CD4-positive, alpha-beta T cell (primary cell): ENCODE data around the gene MAGI1. TPM values are rescaled to one million over a fixed set of nuclear protein-coding genes. Genes with fewer than 3 reads are reported as not detected.

ENCODE experiments used
- ATAC-seq: fragments of 200-7000 bp; cut with Tn5 transposase; one replicate; pipeline ENCODE4 v1.10.0; 2022; ENCODE audit warnings: mild to moderate bottlenecking; ENCODE audit not compliant: poor library complexity
- CTCF ChIA-PET: fragments of 350-600 bp; sonication (Branson Sonifier 250); formaldehyde crosslinking; loops from one replicate; lab custom pipeline; 2021; ENCODE audit warnings: antibody characterized with exemption, inconsistent platforms; lab: Charles Lee
- POLR2A ChIA-PET: fragments of 350-600 bp; sonication (Branson Sonifier 250); formaldehyde crosslinking; loops from one replicate; lab custom pipeline; 2021; ENCODE audit warnings: antibody characterized with exemption, inconsistent platforms; lab: Charles Lee
- DNase-seq, 14 experiments: peaks; one replicate each; pipeline ENCODE4 v3.0.0-alpha.2; 2013 to 2020; ENCODE audit warnings: mixed read lengths in 2 of 14
- H3K27ac ChIP-seq, 2 donors: one replicate each; pipeline versions ENCODE4 v1.5.1 to v1.7.0; 2013; ENCODE audit warnings: low read length in 2 of 2, low read depth in 1 of 2, mild to moderate bottlenecking in 1 of 2
- H3K27me3 ChIP-seq, 2 experiments: 1 replicate in 1 of 2; 2 replicates in 1 of 2; pipeline versions ENCODE4 v1.6.1 to v1.7.0; 2013; ENCODE audit warnings: low read length in 2 of 2, control low read depth in 1 of 2, mild to moderate bottlenecking in 1 of 2, moderate library complexity in 1 of 2; ENCODE audit not compliant: insufficient read depth in 2 of 2, control insufficient read depth in 1 of 2
- H3K36me3 ChIP-seq: one replicate; pipeline ENCODE4 v1.6.1; 2013; ENCODE audit warnings: low read length, control low read depth; ENCODE audit not compliant: insufficient read depth
- H3K4me1 ChIP-seq: one replicate; pipeline ENCODE4 v1.6.1; 2013; ENCODE audit warnings: low read length, control low read depth; ENCODE audit not compliant: insufficient read depth
- H3K4me3 ChIP-seq: one replicate; pipeline ENCODE4 v1.5.1; 2013; ENCODE audit warnings: mild to moderate bottlenecking, low read length, moderate library complexity
- H3K9me3 ChIP-seq, 2 experiments: 1 replicate in 1 of 2; 2 replicates in 1 of 2; pipeline versions ENCODE4 v1.6.1 to v1.7.0; 2013; ENCODE audit warnings: low read length in 2 of 2, mild to moderate bottlenecking in 2 of 2, control low read depth in 1 of 2, moderate library complexity in 1 of 2; ENCODE audit not compliant: control insufficient read depth in 1 of 2, insufficient read depth in 1 of 2
- H3K27ac Mint-ChIP-seq: one replicate; pipeline ENCODE4 v1.8.0; 2020; ENCODE audit warnings: mixed read lengths
- H3K27me3 Mint-ChIP-seq: one replicate; pipeline ENCODE4 v1.8.0; 2021; ENCODE audit warnings: mixed read lengths
- H3K36me3 Mint-ChIP-seq: one replicate; pipeline ENCODE4 v1.8.0; 2021; ENCODE audit warnings: low read depth, mixed read lengths
- H3K4me1 Mint-ChIP-seq: one replicate; pipeline ENCODE4 v1.8.0; 2021; ENCODE audit warnings: low read depth, mixed read lengths
- H3K4me3 Mint-ChIP-seq: one replicate; pipeline ENCODE4 v1.8.0; 2020; ENCODE audit warnings: mild to moderate bottlenecking, mixed read lengths
- H3K9me3 Mint-ChIP-seq: one replicate; pipeline ENCODE4 v1.8.0; 2020; ENCODE audit warnings: mixed read lengths
- CTCF ChIP-seq: fragments of 200-600 bp; IDR thresholded peaks from one replicate; pipeline ENCODE4 v1.8.0; 2022; ENCODE audit warnings: antibody characterized with exemption, mild to moderate bottlenecking
- intact Hi-C, 2 experiments: fragments of 100-400 bp; cut with DNase I in 1 of 2; cut with micrococcal nuclease in 1 of 2; formaldehyde crosslinking; loops; one replicate each; pipeline versions ENCODE4 v1.15.1 to v1.9.0; 2023 to 2025; cut with DNase I, micrococcal nuclease
- total RNA-seq, 174 experiments: library from RNA in 2 of 174; stranded (reverse) in 2 of 174; gene quantifications; one replicate each; pipeline ENCODE4 v1.2.3 and lab custom pipeline; 2021 to 2026

The MAGI1 gene
- total RNA-seq, 2 experiments from 2014 or later, result not detected

- ATAC-seq (no peak), DNase-seq (no peak)
- Histone ChIP-seq H3K27ac (no peak overlapping the region), H3K27me3 (peaks cover 0 to 6% of the 10 kb centered on the region in 2 experiments), H3K4me3 (no peak overlapping the region), H3K4me1 (no peaks in the 10 kb centered on the region), H3K36me3 (no peaks in the 10 kb centered on the region), H3K9me3 (peaks cover 0 to 5% of the 10 kb centered on the region in 2 experiments)
- intact Hi-C loops, result no loop called here
- ChIA-PET CTCF (interaction anchor here (0.8 kb wide), 1 partner anchor 9 kb away, joined by 4 read pairs; no protein-coding TSS in a partner anchor), POLR2A (no interaction called here)
- no peaks in the 10 kb centered on the region for H3K36me3 Mint-ChIP-seq
- H3K4me1 Mint-ChIP-seq, result no peaks in the 10 kb centered on the region
- H3K27ac Mint-ChIP-seq, result no peak overlapping the region
- peaks cover 9% of the 10 kb centered on the region for H3K27me3 Mint-ChIP-seq
- no peak overlapping the region for H3K4me3 Mint-ChIP-seq
- H3K9me3 Mint-ChIP-seq, result no peaks in the 10 kb centered on the region
- TF ChIP-seq CTCF, result no peak
Observed at GRCh38 chr3:66010348-66010738, 28.4 kb downstream of the MAGI1 start.

- Mint-ChIP-seq H3K27ac (no peak overlapping the region), H3K4me3 (no peak overlapping the region), H3K9me3 (no peaks in the 10 kb centered on the region), H3K4me1 (no peaks in the 10 kb centered on the region), H3K36me3 (no peaks in the 10 kb centered on the region), H3K27me3 (peaks cover 9% of the 10 kb centered on the region)
- TF ChIP-seq CTCF, result no peak
- DNase-seq, result no peak
- POLR2A ChIA-PET, result no interaction called here
- no peak for ATAC-seq
- Histone ChIP-seq H3K9me3 (peaks cover 0 to 5% of the 10 kb centered on the region in 2 experiments), H3K4me3 (no peak overlapping the region), H3K36me3 (no peaks in the 10 kb centered on the region), H3K27ac (no peak overlapping the region), H3K4me1 (no peaks in the 10 kb centered on the region), H3K27me3 (peaks cover 0 to 6% of the 10 kb centered on the region in 2 experiments)
- intact Hi-C loops, result no loop called here
- CTCF ChIA-PET, result no interaction called here
Observed at GRCh38 chr3:66004244-66004643, 34.5 kb downstream of the MAGI1 start.

GRCh38 chr3:66001626-66002025 lies 37.1 kb downstream of the MAGI1 start:
- H3K4me1 Mint-ChIP-seq, result no peaks in the 10 kb centered on the region
- no peaks in the 10 kb centered on the region for H3K4me1 ChIP-seq
- no peak for TF ChIP-seq CTCF
- peaks cover 0 to 4% of the 10 kb centered on the region in 2 experiments for H3K9me3 ChIP-seq
- intact Hi-C loops, result no loop called here
- H3K27me3 Mint-ChIP-seq, result no peaks in the 10 kb centered on the region
- H3K4me3 ChIP-seq, result no peak overlapping the region
- ATAC-seq (no peak), DNase-seq (no peak)
- no peaks in the 10 kb centered on the region for H3K36me3 Mint-ChIP-seq
- H3K36me3 ChIP-seq, result no peaks in the 10 kb centered on the region
- H3K9me3 Mint-ChIP-seq, result no peaks in the 10 kb centered on the region
- no peak overlapping the region for H3K4me3 Mint-ChIP-seq
- ChIA-PET CTCF (interaction anchor here (1.0 kb wide), 1 partner anchor 9 kb away, joined by 4 read pairs; no protein-coding TSS in a partner anchor), POLR2A (no interaction called here)
- peaks cover 0 to 6% of the 10 kb centered on the region in 2 experiments for H3K27me3 ChIP-seq
- no peak overlapping the region for H3K27ac ChIP-seq
- H3K27ac Mint-ChIP-seq, result no peak overlapping the region
